IMR-90 (cell line): ENCODE measurements around the gene CTPS2. TPM values are rescaled to one million over a fixed set of nuclear protein-coding genes. Genes with fewer than 3 reads are reported as not detected.
"Not testable (repeated sequence)": the region's sequence is repeated elsewhere in the genome, so short reads cannot be mapped to it uniquely, and the experiment has no call there.

Experiments
- ATAC-seq: fragments of 200-7000 bp; cut with Tn5 transposase; 2 replicates; pipeline ENCODE4 v1.9.1; 2020; ENCODE audit warnings: low read depth, mild to moderate bottlenecking, moderate library complexity
- BruUV-seq: library from RNA; stranded (reverse); fragments of 400-500 nt; replicated peaks from 2 replicates; lab custom pipeline; 2021; lab: Mats Ljungman, UMichigan
- CTCF ChIA-PET: fragments of 300-600 bp; formaldehyde crosslinking; extraction: SDS; loops from one replicate; lab custom pipeline; 2021; ENCODE audit warnings: antibody characterized with exemption; lab: Yijun Ruan, JAX
- POLR2A ChIA-PET: fragments of 300-600 bp; sonication (Branson Sonifier 250); formaldehyde crosslinking; loops from one replicate; lab custom pipeline; 2022; ENCODE audit warnings: antibody characterized with exemption; ENCODE audit not compliant: unreplicated experiment; lab: Charles Lee
- DNase-seq: peaks from one replicate; pipeline ENCODE4 v3.0.0; 2013
- H2AFZ ChIP-seq: replicated peaks from 2 replicates; pipeline ENCODE3; 2013; ENCODE audit warnings: low read length, mild to moderate bottlenecking; ENCODE audit not compliant: poor library complexity
- H2AK5ac ChIP-seq: 2 replicates; pipeline ENCODE4 v1.6.1; 2013; ENCODE audit warnings: low read depth, low read length, inconsistent platforms
- H2AK9ac ChIP-seq: replicated peaks from 2 replicates; pipeline ENCODE3; 2013; ENCODE audit warnings: mild to moderate bottlenecking, low read depth, low read length, moderate library complexity; ENCODE audit not compliant: poor library complexity
- H2BK120ac ChIP-seq: 2 replicates; pipeline ENCODE4 v1.6.1; 2013; ENCODE audit warnings: low read depth, low read length, inconsistent platforms
- H2BK15ac ChIP-seq: 3 replicates; pipeline ENCODE4 v1.6.1; 2013; ENCODE audit warnings: low read depth, low read length, inconsistent platforms
- H2BK20ac ChIP-seq: 2 replicates; pipeline ENCODE4 v1.6.1; 2013; ENCODE audit warnings: low read depth, mild to moderate bottlenecking, inconsistent platforms, low read length, moderate library complexity
- H2BK5ac ChIP-seq: 2 replicates; pipeline ENCODE4 v1.6.1; 2013; ENCODE audit warnings: mild to moderate bottlenecking, low read depth, low read length, inconsistent platforms; ENCODE audit not compliant: poor library complexity, severe bottlenecking
- H3K14ac ChIP-seq: replicated peaks from 2 replicates; pipeline ENCODE4 v1.6.1; 2013; ENCODE audit warnings: low read depth, low read length, inconsistent platforms
- H3K18ac ChIP-seq: 2 replicates; pipeline ENCODE4 v1.6.1; 2013; ENCODE audit warnings: low read depth, low read length, control low read depth
- H3K23ac ChIP-seq: 2 replicates; pipeline ENCODE4 v1.6.1; 2013; ENCODE audit warnings: low read depth, low read length, inconsistent platforms
- H3K27ac ChIP-seq: 2 replicates; pipeline ENCODE4 v1.5.1; 2013; ENCODE audit warnings: mild to moderate bottlenecking, control low read depth, low read length; ENCODE audit not compliant: insufficient read depth
- H3K27me3 ChIP-seq: 2 replicates; pipeline ENCODE4 v1.6.1; 2013; ENCODE audit warnings: low read length; ENCODE audit not compliant: control insufficient read depth, insufficient read depth
- H3K36me3 ChIP-seq: 2 replicates; pipeline ENCODE4 v1.6.1; 2013; ENCODE audit warnings: low read length, mixed read lengths; ENCODE audit not compliant: control insufficient read depth, insufficient read depth
- H3K4ac ChIP-seq: 2 replicates; pipeline ENCODE4 v1.6.1; 2013; ENCODE audit warnings: low read depth, low read length, inconsistent platforms
- H3K4me1 ChIP-seq: 2 replicates; pipeline ENCODE4 v1.6.1; 2013; ENCODE audit warnings: low read length, mixed read lengths; ENCODE audit not compliant: control insufficient read depth, insufficient read depth
- H3K4me2 ChIP-seq: 2 replicates; pipeline ENCODE4 v1.6.1; 2013; ENCODE audit warnings: low read depth, mild to moderate bottlenecking, control low read depth, low read length, moderate library complexity
- H3K4me3 ChIP-seq: 2 replicates; pipeline ENCODE4 v1.5.1; 2013; ENCODE audit warnings: low read depth, mild to moderate bottlenecking, control low read depth, low read length, moderate library complexity; ENCODE audit not compliant: insufficient read depth
- H3K56ac ChIP-seq: 2 replicates; pipeline ENCODE4 v1.6.1; 2013; ENCODE audit warnings: low read length, inconsistent platforms; ENCODE audit not compliant: insufficient read depth; ENCODE audit errors: extremely low read depth
- H3K79me1 ChIP-seq, 2 experiments: 2 replicates each; pipeline ENCODE4 v1.6.1; 2013; ENCODE audit warnings: low read length in 2 of 2, inconsistent platforms in 1 of 2, low read depth in 1 of 2
- H3K9ac ChIP-seq: 2 replicates; pipeline ENCODE4 v1.6.1; 2013; ENCODE audit warnings: low read depth, low read length, control low read depth
- H3K9me1 ChIP-seq: 2 replicates; pipeline ENCODE4 v1.6.1; 2013; ENCODE audit warnings: low read length, inconsistent platforms; ENCODE audit not compliant: insufficient read depth
- H3K9me3 ChIP-seq: 2 replicates; pipeline ENCODE4 v1.6.1; 2013; ENCODE audit warnings: low read length; ENCODE audit not compliant: control insufficient read depth, insufficient read depth
- H4K20me1 ChIP-seq: 2 replicates; pipeline ENCODE4 v1.6.1; 2013; ENCODE audit warnings: low read length, inconsistent platforms; ENCODE audit not compliant: insufficient read depth
- H4K5ac ChIP-seq: 2 replicates; pipeline ENCODE4 v1.6.1; 2013; ENCODE audit warnings: mild to moderate bottlenecking, low read depth, low read length, control low read depth
- H4K8ac ChIP-seq, 2 experiments: 2 replicates each; pipeline ENCODE4 v1.6.1; 2013; ENCODE audit warnings: low read depth in 2 of 2, low read length in 2 of 2, control low read depth in 1 of 2, inconsistent platforms in 1 of 2
- H4K91ac ChIP-seq: 2 replicates; pipeline ENCODE4 v1.6.1; 2013; ENCODE audit warnings: low read depth, low read length, inconsistent platforms; ENCODE audit not compliant: insufficient read depth
- WGBS, 2 experiments: methylation state at CpG; one replicate each; pipeline versions ENCODE4 v1.1.5 to v1.1.7; 2013; ENCODE audit warnings: missing lambda C conversion rate in 2 of 2; ENCODE audit not compliant: insufficient read length in 1 of 2; ENCODE audit errors: extremely low coverage in 2 of 2; 5-methylcytosine and 5-hydroxymethylcytosine counted together
- dilution Hi-C: fragments of 300-500 bp; cut with HindIII; formaldehyde crosslinking; loops from one replicate; pipeline ENCODE4 v1.14.3; 2018; ENCODE audit warnings: low sequenced_read_pairs; ENCODE audit not compliant: unreplicated experiment
- in situ Hi-C: fragments of 300-500 bp; cut with MboI; formaldehyde crosslinking; loops from 3 replicates; pipeline ENCODE4 v1.14.3; 2019; ENCODE audit warnings: low sequenced_read_pairs, inconsistent platforms, mixed read lengths
- intact Hi-C: fragments of 100-400 bp; cut with micrococcal nuclease; formaldehyde crosslinking; loops from 2 replicates; pipeline ENCODE4 v1.10.0; 2022
- polyA plus RNA-seq, 3 experiments: library from polyadenylated mRNA; depleted of rRNA; stranded (reverse); fragments of >200 nt; gene quantifications; 2 replicates each; pipeline ENCODE4 v1.2.3, GENCODE V29; 2012; ENCODE audit warnings: low replicate concordance in 1 of 3
- total RNA-seq: library from RNA; depleted of rRNA; stranded (reverse); fragments of >200 nt; gene quantifications from 2 replicates; pipeline ENCODE4 v1.2.3, GENCODE V29; 2012

The CTPS2 gene
- total and polyA plus RNA-seq, 2 of the 4 experiments (the other 2 are of a cell fraction), result 6.0 to 13.1 TPM

GRCh38 chrX:16715638-16716037 lies 3.2 kb upstream of the CTPS2 start:
- CTCF ChIA-PET, result not testable (repeated sequence)

More at GRCh38 chrX:16715638-16716037, 3.2 kb upstream of the CTPS2 start:
- H3K4me2 ChIP-seq, POLR2A ChIA-PET, H3K14ac ChIP-seq, H4K91ac ChIP-seq, H3K18ac ChIP-seq, H2BK15ac ChIP-seq, H4K8ac ChIP-seq, H3K36me3 ChIP-seq, H4K5ac ChIP-seq, H2AFZ ChIP-seq, H3K9me1 ChIP-seq, H3K27me3 ChIP-seq, H3K9me3 ChIP-seq, H3K4ac ChIP-seq, BruUV-seq, DNase-seq, intact Hi-C loops, H2AK9ac ChIP-seq, ATAC-seq, H2BK120ac ChIP-seq, dilution Hi-C loops, H4K20me1 ChIP-seq, H3K4me1 ChIP-seq, in situ Hi-C loops, H2BK20ac ChIP-seq, H2AK5ac ChIP-seq, H2BK5ac ChIP-seq, H3K4me3 ChIP-seq, H3K23ac ChIP-seq, H3K9ac ChIP-seq, H3K56ac ChIP-seq, H3K27ac ChIP-seq: not testable (repeated sequence)
- H3K79me1 ChIP-seq, result peaks cover 9 to 17% of the 10 kb centered on the region in 2 experiments; a peak in 3 of 4 replicates
- no CpG with 5 or more reads among the region's 6 CpGs for WGBS, 2 experiments
